CD4-positive, alpha-beta T cell treated with Interleukin-15 for 4 hours (primary cell): ENCODE data around the gene MINK1.

ENCODE experiments used
- DNase-seq: peaks from one replicate; pipeline ENCODE4 v3.0.0-alpha.2; 2020; ENCODE audit warnings: low spot score

Gene MINK1

GRCh38 chr17:4872786-4873185 lies 39.6 kb downstream of the MINK1 start:
- DNase-seq, result no peak

GRCh38 chr17:4877089-4877488 lies 43.9 kb downstream of the MINK1 start:
- no peak for DNase-seq

- DNase-seq, result no peak
Measured at GRCh38 chr17:4879601-4880000, 46.5 kb downstream of the MINK1 start.

GRCh38 chr17:4880857-4881256 lies 47.7 kb downstream of the MINK1 start:
- no peak for DNase-seq

GRCh38 chr17:4881761-4882555 lies 48.8 kb downstream of the MINK1 start:
- peak; percentile 62 for DNase-seq

GRCh38 chr17:4884489-4884888 lies 51.3 kb downstream of the MINK1 start:
- DNase-seq, result no peak

GRCh38 chr17:4886830-4887229 lies 53.7 kb downstream of the MINK1 start:
- DNase-seq, result no peak

- DNase-seq, result no peak
Measured at GRCh38 chr17:4887581-4887980, 54.4 kb downstream of the MINK1 start.

- DNase-seq, result no peak
Measured at GRCh38 chr17:4891411-4892410, 58.6 kb downstream of the MINK1 start.

GRCh38 chr17:4892499-4893221 lies 59.5 kb downstream of the MINK1 start:
- no peak for DNase-seq

GRCh38 chr17:4893272-4893671 lies 60.1 kb downstream of the MINK1 start:
- DNase-seq, result no peak

GRCh38 chr17:4893721-4894560 lies 60.8 kb downstream of the MINK1 start:
- DNase-seq, result no peak

- no peak for DNase-seq
Measured at GRCh38 chr17:4895121-4895520, 62.0 kb downstream of the MINK1 start.

GRCh38 chr17:4895657-4896331 lies 62.7 kb downstream of the MINK1 start:
- DNase-seq, result no peak

- DNase-seq, result no peak
Measured at GRCh38 chr17:4896332-4897197, 63.4 kb downstream of the MINK1 start.

GRCh38 chr17:4897198-4897687 lies 64.1 kb downstream of the MINK1 start:
- no peak for DNase-seq

- DNase-seq, result no peak
Measured at GRCh38 chr17:4897785-4898184, 64.6 kb downstream of the MINK1 start.

- DNase-seq, result no peak
Measured at GRCh38 chr17:4898351-4898750, 65.2 kb downstream of the MINK1 start.

GRCh38 chr17:4898927-4899326 lies 65.8 kb downstream of the MINK1 start:
- DNase-seq, result no peak
